Measurements from ENCODE around the gene EFCAB6. TPM values are rescaled to one million over a fixed set of nuclear protein-coding genes. Genes with fewer than 3 reads are reported as not detected.
A peak's percentile ranks its signal among the peaks of the same experiment; 100 is the strongest.

EFCAB6 gene
- total and polyA plus RNA-seq, 4 donors, result 1.7 to 15.4 (median 7.6) TPM

GRCh38 chr22:43481568-43482317 is 330.4 kb downstream of the EFCAB6 start:
- H3K27ac ChIP-seq (ENCODE audit: low read depth in 1 of 2, low read length in 1 of 2), result no peak overlapping the region
- 18 to 33% methylated on average over 18 of the region's 18 CpGs for WGBS, 2 donors
- ATAC-seq (ENCODE audit: insufficient read depth, low FRiP score), result no peak
- DNase-seq, result peak; percentile 3 to 29 (median 11)
- no peak for TF ChIP-seq CTCF (IDR thresholded peaks at IDR 0.05; ENCODE audit: control extremely low read depth, extremely low read depth)
- H3K4me1 ChIP-seq (ENCODE audit: control insufficient read depth in 5 of 5, insufficient read depth in 5 of 5, low read length in 5 of 5), result no peaks in the 10 kb centered on the region
- no peak overlapping the region for H3K4me3 ChIP-seq
- H3K27me3 ChIP-seq (ENCODE audit: control insufficient read depth in 3 of 3, insufficient read depth in 3 of 3, low read length in 2 of 3), result peaks cover 0 to 13% (median 0%) of the 10 kb centered on the region in 3 donors
- no peak overlapping the region for H3K9ac ChIP-seq (ENCODE audit: insufficient read depth in 1 of 2, low read length in 2 of 2)
- H3K9me3 ChIP-seq (ENCODE audit: control insufficient read depth in 4 of 4, insufficient read depth in 3 of 4, low read length in 3 of 4), result no peaks in the 10 kb centered on the region
- H3K36me3 ChIP-seq (ENCODE audit: control insufficient read depth in 4 of 4, insufficient read depth in 4 of 4, low read length in 4 of 4), result no peaks in the 10 kb centered on the region

GRCh38 chr22:43479962-43480361 is 332.1 kb downstream of the EFCAB6 start:
- H3K4me3 ChIP-seq, result no peak overlapping the region
- H3K9me3 ChIP-seq (ENCODE audit: control insufficient read depth in 4 of 4, insufficient read depth in 3 of 4, low read length in 3 of 4), result peaks cover 0 to 4% (median 0%) of the 10 kb centered on the region in 4 donors
- no peak overlapping the region for H3K27ac ChIP-seq (ENCODE audit: low read depth in 1 of 2, low read length in 1 of 2)
- no peak overlapping the region for H3K9ac ChIP-seq (ENCODE audit: insufficient read depth in 1 of 2, low read length in 2 of 2)
- H3K4me1 ChIP-seq (ENCODE audit: control insufficient read depth in 5 of 5, insufficient read depth in 5 of 5, low read length in 5 of 5), result no peaks in the 10 kb centered on the region
- WGBS, 2 donors, result 50 to 68% methylated on average over 7 of the region's 7 CpGs
- no peak for ATAC-seq (ENCODE audit: insufficient read depth, low FRiP score)
- TF ChIP-seq CTCF (IDR thresholded peaks at IDR 0.05; ENCODE audit: control extremely low read depth, extremely low read depth), result no peak
- peaks cover 0 to 2% (median 0%) of the 10 kb centered on the region in 3 donors for H3K27me3 ChIP-seq (ENCODE audit: control insufficient read depth in 3 of 3, insufficient read depth in 3 of 3, low read length in 2 of 3)
- DNase-seq, result no peak
- no peaks in the 10 kb centered on the region for H3K36me3 ChIP-seq (ENCODE audit: control insufficient read depth in 4 of 4, insufficient read depth in 4 of 4, low read length in 4 of 4)

- no peak for TF ChIP-seq CTCF (IDR thresholded peaks at IDR 0.05; ENCODE audit: control extremely low read depth, extremely low read depth)
- ATAC-seq (ENCODE audit: insufficient read depth, low FRiP score) (no peak), DNase-seq (no peak)
- Histone ChIP-seq H3K27me3 (ENCODE audit: control insufficient read depth in 3 of 3, insufficient read depth in 3 of 3, low read length in 2 of 3) (no peaks in the 10 kb centered on the region), H3K27ac (ENCODE audit: low read depth in 1 of 2, low read length in 1 of 2) (no peak overlapping the region), H3K4me3 (no peak overlapping the region), H3K9me3 (ENCODE audit: control insufficient read depth in 4 of 4, insufficient read depth in 3 of 4, low read length in 3 of 4) (peaks cover 0 to 5% (median 0%) of the 10 kb centered on the region in 4 donors), H3K4me1 (ENCODE audit: control insufficient read depth in 5 of 5, insufficient read depth in 5 of 5, low read length in 5 of 5) (no peaks in the 10 kb centered on the region), H3K9ac (ENCODE audit: insufficient read depth in 1 of 2, low read length in 2 of 2) (no peak overlapping the region), H3K36me3 (ENCODE audit: control insufficient read depth in 4 of 4, insufficient read depth in 4 of 4, low read length in 4 of 4) (no peaks in the 10 kb centered on the region)
- 83 to 88% methylated on average over 7 of the region's 7 CpGs for WGBS, 2 donors
Observed at GRCh38 chr22:43479301-43479950, 332.7 kb downstream of the EFCAB6 start.

Small RNA genes within 50 kb of the gene (small RNA-seq; reads per million reads assigned to genes)
- gene HMGN2P9 (ENCODE audit: low replicate concordance), result not detected

Other genes starting within 250 kb of the EFCAB6 start
- under 1 TPM in 1 of 2 donors, not detected in 1; 0.31 TPM for gene SULT4A1, start 50.2 kb upstream of the EFCAB6 start, total RNA-seq
- gene SULT4A1, start 50.2 kb upstream of the EFCAB6 start, polyA plus RNA-seq, result under 1 TPM; 0.06 to 0.26 TPM
- gene PNPLA5, start 79.7 kb upstream of the EFCAB6 start, total RNA-seq, result not detected
- gene PNPLA5, start 79.7 kb upstream of the EFCAB6 start, polyA plus RNA-seq, result not detected
- gene PNPLA3, start 111.5 kb upstream of the EFCAB6 start, total RNA-seq, result 1 to 10 TPM in 1 of 2 donors, under 1 TPM in 1; 0.88 to 2.2 TPM
- gene PNPLA3, start 111.5 kb upstream of the EFCAB6 start, polyA plus RNA-seq, result 1 to 10 TPM in 1 of 2 donors, under 1 TPM in 1; 0.41 to 1.1 TPM
- gene SAMM50, start 143.1 kb upstream of the EFCAB6 start, total RNA-seq, result 10 to 100 TPM; 34.9 to 35.9 TPM
- 10 to 100 TPM; 11.2 to 26.1 TPM for gene SAMM50, start 143.1 kb upstream of the EFCAB6 start, polyA plus RNA-seq
- 10 to 100 TPM; 49.4 to 50.1 TPM for gene PARVB, start 212.0 kb upstream of the EFCAB6 start, total RNA-seq
- gene PARVB, start 212.0 kb upstream of the EFCAB6 start, polyA plus RNA-seq, result 10 to 100 TPM; 16.9 to 64.2 TPM